Neural cell (in vitro differentiated cells): Measurements from ENCODE around the gene GNL1.

ENCODE experiments used
- EP300 ChIP-seq: fragments of 450-650 bp; conservative IDR thresholded peaks from 2 replicates; pipeline ENCODE4 v1.6.1; 2014; ENCODE audit warnings: antibody characterized with exemption, mild to moderate bottlenecking, moderate library complexity; ENCODE audit not compliant: poor library complexity, severe bottlenecking
- EZH2 ChIP-seq: fragments of 200-600, 300-800 bp; shearing (Covaris generic), sonication (generic); IDR thresholded peaks from 2 replicates; pipeline ENCODE4 v1.6.1; 2014; ENCODE audit warnings: antibody characterized with exemption, low read length, borderline replicate concordance, mild to moderate bottlenecking; ENCODE audit not compliant: insufficient read depth, poor library complexity, severe bottlenecking
- POLR2AphosphoS5 ChIP-seq: IDR thresholded peaks from 2 replicates; pipeline ENCODE4 v1.6.1; 2012
- RAD21 ChIP-seq: fragments of 450-650 bp; conservative IDR thresholded peaks from 2 replicates; pipeline ENCODE4 v1.6.1; 2014; ENCODE audit warnings: antibody characterized with exemption, mild to moderate bottlenecking, moderate library complexity
- TAF1 ChIP-seq: IDR thresholded peaks from 2 replicates; pipeline ENCODE4 v1.6.1; 2012; ENCODE audit warnings: low read depth
- TF ChIP-seq, protein P1 (sequence below): fragments of 450-650 bp; IDR thresholded peaks from 2 replicates; pipeline ENCODE4 v1.5.1; 2014; ENCODE audit warnings: antibody characterized with exemption, mild to moderate bottlenecking, moderate library complexity; ENCODE audit not compliant: poor library complexity, severe bottlenecking
- TF ChIP-seq, protein P2 (sequence below): IDR thresholded peaks from 2 replicates; pipeline ENCODE4 v1.6.1; 2012; ENCODE audit warnings: borderline replicate concordance

DNA sequence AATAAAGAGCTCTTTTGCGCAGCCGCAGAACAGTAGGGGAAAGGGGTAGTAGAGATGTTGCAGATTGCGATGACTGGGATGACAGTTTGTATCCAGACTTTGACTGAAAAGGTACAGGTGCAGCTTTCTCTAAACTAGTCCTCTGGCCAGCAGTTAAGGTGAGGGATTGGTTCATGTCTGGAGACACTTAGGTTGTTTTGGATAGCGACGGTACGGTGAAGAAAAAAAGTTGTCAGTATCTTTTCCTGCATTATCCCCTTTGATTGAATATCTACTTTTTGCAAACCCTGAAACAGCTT is 1.3 kb upstream of the GNL1 start:
- TF ChIP-seq POLR2AphosphoS5 (no peak), TAF1 (no peak), RAD21 (no peak), EZH2 (no peak), EP300 (no peak)
- TF ChIP-seq, protein P1, sequence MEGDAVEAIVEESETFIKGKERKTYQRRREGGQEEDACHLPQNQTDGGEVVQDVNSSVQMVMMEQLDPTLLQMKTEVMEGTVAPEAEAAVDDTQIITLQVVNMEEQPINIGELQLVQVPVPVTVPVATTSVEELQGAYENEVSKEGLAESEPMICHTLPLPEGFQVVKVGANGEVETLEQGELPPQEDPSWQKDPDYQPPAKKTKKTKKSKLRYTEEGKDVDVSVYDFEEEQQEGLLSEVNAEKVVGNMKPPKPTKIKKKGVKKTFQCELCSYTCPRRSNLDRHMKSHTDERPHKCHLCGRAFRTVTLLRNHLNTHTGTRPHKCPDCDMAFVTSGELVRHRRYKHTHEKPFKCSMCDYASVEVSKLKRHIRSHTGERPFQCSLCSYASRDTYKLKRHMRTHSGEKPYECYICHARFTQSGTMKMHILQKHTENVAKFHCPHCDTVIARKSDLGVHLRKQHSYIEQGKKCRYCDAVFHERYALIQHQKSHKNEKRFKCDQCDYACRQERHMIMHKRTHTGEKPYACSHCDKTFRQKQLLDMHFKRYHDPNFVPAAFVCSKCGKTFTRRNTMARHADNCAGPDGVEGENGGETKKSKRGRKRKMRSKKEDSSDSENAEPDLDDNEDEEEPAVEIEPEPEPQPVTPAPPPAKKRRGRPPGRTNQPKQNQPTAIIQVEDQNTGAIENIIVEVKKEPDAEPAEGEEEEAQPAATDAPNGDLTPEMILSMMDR = no peak
- TF ChIP-seq, protein P2, sequence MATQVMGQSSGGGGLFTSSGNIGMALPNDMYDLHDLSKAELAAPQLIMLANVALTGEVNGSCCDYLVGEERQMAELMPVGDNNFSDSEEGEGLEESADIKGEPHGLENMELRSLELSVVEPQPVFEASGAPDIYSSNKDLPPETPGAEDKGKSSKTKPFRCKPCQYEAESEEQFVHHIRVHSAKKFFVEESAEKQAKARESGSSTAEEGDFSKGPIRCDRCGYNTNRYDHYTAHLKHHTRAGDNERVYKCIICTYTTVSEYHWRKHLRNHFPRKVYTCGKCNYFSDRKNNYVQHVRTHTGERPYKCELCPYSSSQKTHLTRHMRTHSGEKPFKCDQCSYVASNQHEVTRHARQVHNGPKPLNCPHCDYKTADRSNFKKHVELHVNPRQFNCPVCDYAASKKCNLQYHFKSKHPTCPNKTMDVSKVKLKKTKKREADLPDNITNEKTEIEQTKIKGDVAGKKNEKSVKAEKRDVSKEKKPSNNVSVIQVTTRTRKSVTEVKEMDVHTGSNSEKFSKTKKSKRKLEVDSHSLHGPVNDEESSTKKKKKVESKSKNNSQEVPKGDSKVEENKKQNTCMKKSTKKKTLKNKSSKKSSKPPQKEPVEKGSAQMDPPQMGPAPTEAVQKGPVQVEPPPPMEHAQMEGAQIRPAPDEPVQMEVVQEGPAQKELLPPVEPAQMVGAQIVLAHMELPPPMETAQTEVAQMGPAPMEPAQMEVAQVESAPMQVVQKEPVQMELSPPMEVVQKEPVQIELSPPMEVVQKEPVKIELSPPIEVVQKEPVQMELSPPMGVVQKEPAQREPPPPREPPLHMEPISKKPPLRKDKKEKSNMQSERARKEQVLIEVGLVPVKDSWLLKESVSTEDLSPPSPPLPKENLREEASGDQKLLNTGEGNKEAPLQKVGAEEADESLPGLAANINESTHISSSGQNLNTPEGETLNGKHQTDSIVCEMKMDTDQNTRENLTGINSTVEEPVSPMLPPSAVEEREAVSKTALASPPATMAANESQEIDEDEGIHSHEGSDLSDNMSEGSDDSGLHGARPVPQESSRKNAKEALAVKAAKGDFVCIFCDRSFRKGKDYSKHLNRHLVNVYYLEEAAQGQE = no peak
